Cardiac muscle cell (in vitro differentiated cells and primary cell): ENCODE results near the gene ZNF124. TPM values are rescaled to one million over a fixed set of nuclear protein-coding genes. Genes with fewer than 3 reads are reported as not detected.
A peak's percentile ranks its signal among the peaks of the same experiment; 100 is the strongest.

Source experiments
- DNase-seq, 2 donors: peaks; one replicate each; pipeline versions ENCODE4 v3.0.0 to v3.0.0-alpha.2; 2010 to 2017; ENCODE audit warnings: low read depth in 1 of 2, low spot score in 1 of 2
- H3K27ac ChIP-seq: fragments of 200-600 bp; sonication (generic); 2 replicates; pipeline ENCODE4 v1.5.1; 2016
- H3K27me3 ChIP-seq: fragments of 200-600 bp; sonication (generic); 2 replicates; pipeline ENCODE4 v1.6.0; 2016; ENCODE audit warnings: control low read depth
- H3K36me3 ChIP-seq: fragments of 200-600 bp; sonication (generic); 2 replicates; pipeline ENCODE4 v1.5.1; 2016; ENCODE audit warnings: control low read depth
- H3K4me1 ChIP-seq: fragments of 200-600 bp; sonication (generic); 2 replicates; pipeline ENCODE4 v1.8.1; 2017; ENCODE audit warnings: low read depth, mild to moderate bottlenecking, mixed run types
- H3K4me3 ChIP-seq: fragments of 200-600 bp; sonication (generic); 2 replicates; pipeline ENCODE4 v1.5.1; 2016; ENCODE audit warnings: mild to moderate bottlenecking
- H3K9me3 ChIP-seq: fragments of 200-600 bp; sonication (generic); 2 replicates; pipeline ENCODE4 v1.5.1; 2017; ENCODE audit warnings: low read depth, mild to moderate bottlenecking, control low read depth
- CTCF ChIP-seq: IDR thresholded peaks from 2 replicates; pipeline ENCODE4 v1.5.1; 2012; ENCODE audit warnings: low read depth, mild to moderate bottlenecking, low read length
- polyA plus RNA-seq: library from polyadenylated mRNA; unstranded; fragments of >200 nt; fragmentation: Nextera tagmentation; extraction: Ambion mirVana; gene quantifications from 2 replicates; pipeline ENCODE4 v1.2.1, GENCODE V29; 2016
- total RNA-seq: library from RNA; depleted of rRNA; stranded (reverse); fragments of >200 nt; gene quantifications from 2 replicates; pipeline ENCODE4 v1.2.3, GENCODE V29; 2016

Gene ZNF124
- total and polyA plus RNA-seq, 2 experiments from 2014 or later = 8.2 to 52.6 TPM

DNA sequence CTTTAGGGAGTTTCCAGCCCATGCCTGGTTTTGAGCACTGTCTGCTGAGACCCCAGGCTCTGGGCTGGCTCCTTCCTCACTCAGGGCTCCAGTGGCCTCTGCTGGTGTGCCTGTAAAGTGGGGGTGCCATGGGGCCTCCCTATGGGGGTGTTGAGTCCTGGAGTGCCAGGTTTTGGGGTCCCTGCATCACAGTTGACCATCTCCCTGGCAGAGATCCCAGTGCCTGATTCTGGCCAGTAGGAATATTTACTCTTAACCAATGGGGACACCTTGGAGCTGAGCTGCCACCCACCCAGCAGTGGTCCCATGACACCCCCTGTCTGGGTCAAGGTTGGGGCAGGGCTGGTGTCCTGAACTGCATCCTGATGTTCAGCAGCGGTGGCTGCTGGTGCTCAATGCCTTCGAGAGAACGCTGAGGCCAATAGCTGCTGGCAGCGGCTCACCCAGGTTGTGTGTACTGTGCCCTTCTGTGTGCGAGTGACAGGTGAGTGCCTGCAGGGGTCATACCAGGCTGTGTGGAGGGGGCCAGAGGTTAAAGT, 58.0 kb downstream of the ZNF124 start:
- Histone ChIP-seq H3K27ac (no peak overlapping the region), H3K9me3 (no peaks in the 10 kb centered on the region)
- DNase-seq = no peak

GRCh38 chr1:247113094-247113497, 58.7 kb downstream of the ZNF124 start:
- Histone ChIP-seq H3K27me3 (no peaks in the 10 kb centered on the region), H3K36me3 (no peaks in the 10 kb centered on the region), H3K4me1 (peaks cover 4% of the 10 kb centered on the region), H3K27ac (no peak overlapping the region), H3K4me3 (no peak overlapping the region), H3K9me3 (no peaks in the 10 kb centered on the region)
- TF ChIP-seq CTCF = no peak
- no peak for DNase-seq

More for the DNA sequence above, 58.0 kb downstream of the ZNF124 start:
- no peaks in the 10 kb centered on the region for H3K27me3 ChIP-seq
- peaks cover 4% of the 10 kb centered on the region for H3K4me1 ChIP-seq
- H3K4me3 ChIP-seq = no peak overlapping the region
- no peaks in the 10 kb centered on the region for H3K36me3 ChIP-seq
- no peak for TF ChIP-seq CTCF

DNA sequence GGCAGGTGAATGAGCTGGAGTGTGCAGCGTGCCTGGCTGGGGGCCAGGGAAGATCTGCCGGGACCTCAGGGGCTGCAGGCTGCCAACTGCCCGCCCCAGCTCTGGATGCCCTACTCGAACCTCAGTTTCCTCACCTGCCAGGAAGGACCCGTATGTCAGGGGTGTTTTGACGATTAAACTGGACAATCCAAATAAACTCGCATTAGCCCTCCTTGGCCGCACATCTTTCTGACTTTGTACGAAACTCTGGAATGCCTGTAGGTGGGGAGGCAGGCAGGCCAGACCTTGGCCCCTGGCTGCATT, 59.4 kb downstream of the ZNF124 start:
- H3K27ac ChIP-seq = peak overlapping the region; percentile 83
- DNase-seq = no peak
- H3K36me3 ChIP-seq = no peaks in the 10 kb centered on the region
- no peaks in the 10 kb centered on the region for H3K9me3 ChIP-seq
- TF ChIP-seq CTCF = no peak
- H3K4me3 ChIP-seq = peak overlapping the region; percentile 57
- no peaks in the 10 kb centered on the region for H3K27me3 ChIP-seq
- H3K4me1 ChIP-seq = peaks cover 4% of the 10 kb centered on the region

DNA sequence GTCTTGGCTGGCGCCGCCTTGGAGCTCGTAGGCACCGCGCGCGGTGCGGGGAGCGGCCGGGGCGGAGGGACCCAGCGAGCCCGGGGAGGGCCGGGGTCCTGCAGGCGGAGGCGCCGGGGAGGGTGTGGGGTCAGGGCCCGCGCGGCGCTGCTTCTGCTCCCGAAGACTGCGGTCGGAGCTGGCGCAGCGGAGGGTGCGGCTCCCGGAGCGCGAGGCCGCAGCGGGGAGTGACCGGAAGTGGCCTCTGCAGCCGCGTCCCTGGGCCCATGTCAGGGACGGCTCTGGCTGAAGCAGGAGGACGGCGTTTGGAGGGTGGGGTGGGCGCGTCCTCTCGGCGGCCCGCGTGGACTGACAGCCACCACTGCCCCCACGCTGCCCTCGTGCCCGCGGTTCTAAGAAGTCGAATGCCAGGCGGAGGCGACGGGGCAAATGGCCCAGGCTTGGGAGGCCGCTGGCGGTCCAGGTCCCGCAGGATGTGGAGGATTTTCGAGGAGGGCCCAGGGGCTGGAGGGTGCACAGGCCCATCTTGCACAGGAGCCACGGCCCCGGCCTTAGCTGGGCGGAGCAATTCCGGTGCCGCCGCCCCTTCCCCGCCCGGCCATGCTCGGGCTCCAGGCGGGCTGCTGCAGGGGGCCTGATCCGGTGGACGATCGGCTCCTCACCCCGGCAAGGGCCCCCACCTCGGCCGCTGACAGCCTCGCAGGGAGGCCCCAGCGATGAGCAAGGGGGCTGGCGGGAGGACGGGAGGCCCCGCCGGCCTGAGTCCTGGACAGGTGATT, 59.9 kb downstream of the ZNF124 start:
- Histone ChIP-seq H3K9me3 (no peaks in the 10 kb centered on the region), H3K27ac (peak overlapping the region; percentile 83), H3K4me3 (peak overlapping the region; percentile 57), H3K36me3 (no peaks in the 10 kb centered on the region), H3K4me1 (peaks cover 4% of the 10 kb centered on the region), H3K27me3 (no peaks in the 10 kb centered on the region)
- DNase-seq = peak; percentile 67 to 77
- no peak for TF ChIP-seq CTCF

DNA sequence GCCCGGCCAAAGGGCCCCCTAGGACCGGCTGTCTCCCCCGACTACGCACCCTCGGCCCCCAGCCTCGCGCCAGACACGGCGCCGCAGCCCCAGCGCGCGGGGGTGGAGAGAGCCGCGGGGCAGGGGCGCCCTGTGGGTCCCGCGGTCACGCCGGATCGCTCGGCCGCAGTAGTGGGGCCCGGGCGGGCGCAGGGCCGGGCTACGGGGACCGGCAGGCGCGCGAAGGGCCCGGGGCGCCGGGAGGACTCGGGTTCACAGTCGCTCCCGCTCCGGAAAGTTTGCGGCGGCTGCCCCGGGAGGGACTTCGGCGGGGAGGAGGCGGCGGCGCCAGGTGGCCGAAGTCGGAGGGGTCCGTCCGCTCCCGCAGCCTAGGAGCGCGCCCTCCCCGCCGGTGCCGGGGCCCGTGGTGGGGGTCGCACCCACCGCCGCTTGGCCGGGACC, 60.5 kb downstream of the ZNF124 start:
- Histone ChIP-seq H3K4me3 (peak overlapping the region; percentile 57), H3K27ac (peak overlapping the region; percentile 83), H3K27me3 (no peaks in the 10 kb centered on the region), H3K9me3 (no peaks in the 10 kb centered on the region), H3K36me3 (no peaks in the 10 kb centered on the region), H3K4me1 (peaks cover 4% of the 10 kb centered on the region)
- no peak for TF ChIP-seq CTCF
- peak in 1 of 2 donors; percentile 53 for DNase-seq
